Loucy (cell line): Measurements from ENCODE around the gene TBL1X.

ENCODE experiments used
- H2AFZ ChIP-seq: fragments of 200-600 bp; sonication (generic); 2 replicates; pipeline ENCODE4 v1.6.0; 2016; ENCODE audit warnings: antibody characterized with exemption, mild to moderate bottlenecking, low read length, moderate library complexity
- H3F3A ChIP-seq: fragments of 200-600 bp; 2 replicates; pipeline ENCODE4 v1.6.0; 2016; ENCODE audit warnings: antibody characterized with exemption, low read depth, mild to moderate bottlenecking
- H3K27me3 ChIP-seq: fragments of 200-600 bp; sonication (generic); 2 replicates; pipeline ENCODE4 v1.6.1; 2014; ENCODE audit warnings: low read length, mild to moderate bottlenecking; ENCODE audit not compliant: insufficient read depth, poor library complexity, severe bottlenecking
- H3K36me3 ChIP-seq: fragments of 200-600 bp; sonication (generic); 2 replicates; pipeline ENCODE4 v1.6.1; 2016; ENCODE audit warnings: low read length; ENCODE audit not compliant: insufficient read depth
- H3K4me1 ChIP-seq: fragments of 200-600 bp; sonication (generic); 2 replicates; pipeline ENCODE4 v1.5.1; 2014; ENCODE audit warnings: low read length, mild to moderate bottlenecking; ENCODE audit not compliant: insufficient read depth, poor library complexity, severe bottlenecking
- H3K4me2 ChIP-seq: fragments of 200-600 bp; sonication (generic); 2 replicates; pipeline ENCODE4 v1.6.0; 2014; ENCODE audit warnings: antibody characterized with exemption, low read length, low read depth, mild to moderate bottlenecking; ENCODE audit not compliant: poor library complexity, severe bottlenecking
- H3K4me3 ChIP-seq: fragments of 200-600 bp; sonication (generic); 2 replicates; pipeline ENCODE4 v1.5.1; 2014; ENCODE audit warnings: low read length, mild to moderate bottlenecking, mixed read lengths; ENCODE audit not compliant: poor library complexity, severe bottlenecking
- H3K79me2 ChIP-seq: fragments of 200-600 bp; sonication (generic); 2 replicates; pipeline ENCODE4 v1.6.1; 2014; ENCODE audit warnings: low read length; ENCODE audit not compliant: insufficient read depth
- H3K9ac ChIP-seq: fragments of 200-600 bp; sonication (generic); 2 replicates; pipeline ENCODE4 v1.6.0; 2014; ENCODE audit warnings: mild to moderate bottlenecking, low read depth, low read length, moderate library complexity; ENCODE audit not compliant: poor library complexity, severe bottlenecking
- H3K9me2 ChIP-seq: fragments of 200-600 bp; sonication (generic); replicated peaks from 2 replicates; pipeline ENCODE4 v1.6.1; 2016; ENCODE audit warnings: low read depth, low read length, mixed read lengths
- H3K9me3 ChIP-seq: fragments of 200-600 bp; sonication (generic); 2 replicates; pipeline ENCODE4 v1.6.1; 2014; ENCODE audit warnings: mild to moderate bottlenecking, antibody characterized with exemption, low read length, low read depth; ENCODE audit not compliant: insufficient read depth
- H4K20me1 ChIP-seq: fragments of 200-600 bp; sonication (generic); 2 replicates; pipeline ENCODE4 v1.6.0; 2014; ENCODE audit warnings: antibody characterized with exemption, low read length, mild to moderate bottlenecking; ENCODE audit not compliant: insufficient read depth, poor library complexity, severe bottlenecking
- EZH2phosphoT487 ChIP-seq: fragments of 200-600 bp; IDR thresholded peaks from 2 replicates; pipeline ENCODE4 v1.6.1; 2018; ENCODE audit warnings: antibody characterized with exemption, mild to moderate bottlenecking, moderate library complexity, borderline replicate concordance
- TF ChIP-seq, protein P1 (sequence below): fragments of 200-600 bp; sonication (generic); conservative IDR thresholded peaks from 2 replicates; pipeline ENCODE4 v1.5.1; 2014; ENCODE audit warnings: mild to moderate bottlenecking, antibody characterized with exemption, low read length

The TBL1X gene

DNA sequence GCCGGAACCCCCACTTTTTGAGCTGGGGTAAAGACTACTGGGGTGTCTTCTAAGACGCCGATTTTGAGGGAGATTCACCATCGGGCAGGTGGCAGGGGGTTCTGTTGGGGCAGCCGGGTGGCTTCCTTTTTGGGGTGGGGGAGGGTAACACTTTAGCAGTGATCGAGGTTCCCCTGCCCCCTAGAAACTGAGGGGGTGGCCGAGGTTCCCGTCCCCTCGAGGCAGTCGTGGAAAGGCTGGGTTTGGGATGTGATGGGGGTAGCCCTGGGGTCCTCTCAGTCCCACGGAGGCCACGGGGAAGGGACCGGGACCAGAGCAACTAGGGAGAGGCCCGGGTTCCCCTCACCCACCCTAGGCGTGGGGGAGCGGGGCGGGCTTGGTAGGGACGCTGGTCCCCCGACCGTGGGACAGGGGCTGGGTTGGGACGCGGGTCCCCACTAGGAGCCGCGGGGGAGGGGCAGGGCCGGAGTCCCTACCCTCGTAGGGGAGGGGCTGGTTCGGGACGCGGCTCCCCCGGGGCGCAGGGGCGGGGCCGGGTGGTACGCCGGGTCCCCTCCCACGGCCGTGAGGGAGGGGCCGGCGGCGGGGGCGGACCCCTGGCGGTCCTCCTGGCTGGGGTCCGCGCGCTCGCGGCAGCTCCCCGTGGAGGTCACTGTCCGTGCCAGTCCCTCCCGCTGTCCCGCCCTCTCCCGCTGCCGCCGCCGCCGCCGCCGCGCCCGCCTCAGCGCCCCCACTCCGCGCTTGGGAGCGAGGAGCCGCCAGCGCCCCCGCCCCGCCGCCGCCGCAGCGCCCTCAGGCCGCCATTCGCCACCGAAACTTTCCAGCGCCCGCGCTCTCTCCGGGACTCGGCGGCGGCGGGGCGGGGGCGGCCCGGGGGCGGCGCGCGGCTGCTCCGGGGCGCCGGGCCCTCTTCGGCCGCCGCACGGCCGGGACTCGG is at the start of gene TBL1X:
Gene TBL1X, plus strand, starts transcription at position 624 of the 937 bp plus-strand sequence. CDS start 188,529 bp downstream, outside the sequence.
- H2AFZ ChIP-seq, result peak within 1 kb of the TSS; percentile 77
- TF ChIP-seq EZH2phosphoT487, result no peak
- TF ChIP-seq, protein P1, sequence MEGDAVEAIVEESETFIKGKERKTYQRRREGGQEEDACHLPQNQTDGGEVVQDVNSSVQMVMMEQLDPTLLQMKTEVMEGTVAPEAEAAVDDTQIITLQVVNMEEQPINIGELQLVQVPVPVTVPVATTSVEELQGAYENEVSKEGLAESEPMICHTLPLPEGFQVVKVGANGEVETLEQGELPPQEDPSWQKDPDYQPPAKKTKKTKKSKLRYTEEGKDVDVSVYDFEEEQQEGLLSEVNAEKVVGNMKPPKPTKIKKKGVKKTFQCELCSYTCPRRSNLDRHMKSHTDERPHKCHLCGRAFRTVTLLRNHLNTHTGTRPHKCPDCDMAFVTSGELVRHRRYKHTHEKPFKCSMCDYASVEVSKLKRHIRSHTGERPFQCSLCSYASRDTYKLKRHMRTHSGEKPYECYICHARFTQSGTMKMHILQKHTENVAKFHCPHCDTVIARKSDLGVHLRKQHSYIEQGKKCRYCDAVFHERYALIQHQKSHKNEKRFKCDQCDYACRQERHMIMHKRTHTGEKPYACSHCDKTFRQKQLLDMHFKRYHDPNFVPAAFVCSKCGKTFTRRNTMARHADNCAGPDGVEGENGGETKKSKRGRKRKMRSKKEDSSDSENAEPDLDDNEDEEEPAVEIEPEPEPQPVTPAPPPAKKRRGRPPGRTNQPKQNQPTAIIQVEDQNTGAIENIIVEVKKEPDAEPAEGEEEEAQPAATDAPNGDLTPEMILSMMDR, result no peak

GRCh38 chrX:9416562-9417348 is 48.1 kb upstream of the TBL1X start:
- Histone ChIP-seq H3K9ac (no peak overlapping the region), H3K36me3 (no peaks in the 10 kb centered on the region), H3K4me1 (peaks cover 16% of the 10 kb centered on the region), H3K9me2 (no peaks in the 10 kb centered on the region), H3K79me2 (no peaks in the 10 kb centered on the region), H3K4me2 (no peak overlapping the region), H3F3A (no peaks in the 10 kb centered on the region), H4K20me1 (no peaks in the 10 kb centered on the region), H3K9me3 (no peaks in the 10 kb centered on the region), H3K27me3 (no peaks in the 10 kb centered on the region), H2AFZ (no peak overlapping the region), H3K4me3 (no peak overlapping the region)
- TF ChIP-seq EZH2phosphoT487, result no peak
- TF ChIP-seq, protein P1, result no peak

More for the DNA sequence above, at the start of gene TBL1X:
- Histone ChIP-seq H3K9me2 (no peaks in the 10 kb centered on the region), H3K4me2 (peak within 1 kb of the TSS; percentile 79), H3K4me1 (peaks cover 28% of the 10 kb centered on the region), H3K4me3 (peak within 1 kb of the TSS; percentile 76), H4K20me1 (peaks cover 13% of the 10 kb centered on the region), H3K9ac (peak within 1 kb of the TSS; percentile 73), H3K9me3 (no peaks in the 10 kb centered on the region), H3K27me3 (no peaks in the 10 kb centered on the region), H3K36me3 (no peaks in the 10 kb centered on the region), H3F3A (no peaks in the 10 kb centered on the region), H3K79me2 (peaks cover 25% of the 10 kb centered on the region)

- Histone ChIP-seq H2AFZ (no peak overlapping the region), H3K4me2 (no peak overlapping the region), H3K9me2 (no peaks in the 10 kb centered on the region), H3K9me3 (no peaks in the 10 kb centered on the region), H3K9ac (no peak overlapping the region), H3K4me1 (peaks cover 16% of the 10 kb centered on the region), H4K20me1 (no peaks in the 10 kb centered on the region), H3K79me2 (no peaks in the 10 kb centered on the region), H3K27me3 (no peaks in the 10 kb centered on the region), H3K36me3 (no peaks in the 10 kb centered on the region), H3K4me3 (no peak overlapping the region), H3F3A (no peaks in the 10 kb centered on the region)
- no peak for TF ChIP-seq EZH2phosphoT487
- TF ChIP-seq, protein P1, result no peak
Measured at GRCh38 chrX:9418262-9418661, 46.6 kb upstream of the TBL1X start.
